H9 (cell line): ENCODE measurements around the gene ARHGAP24. TPM values are rescaled to one million over a fixed set of nuclear protein-coding genes. Genes with fewer than 3 reads are reported as not detected.

Experiments used
- DNase-seq: peaks from one replicate; pipeline ENCODE4 v3.0.0-alpha.2; 2017
- H2AFZ ChIP-seq: one replicate; pipeline ENCODE4 v1.6.1; 2013; ENCODE audit warnings: mild to moderate bottlenecking, low read length, control low read depth, moderate library complexity
- H2AK5ac ChIP-seq: 2 replicates; pipeline ENCODE4 v1.6.1; 2013; ENCODE audit warnings: low read length, control low read depth, mixed read lengths; ENCODE audit not compliant: insufficient read length
- H2BK120ac ChIP-seq: one replicate; pipeline ENCODE4 v1.6.1; 2013; ENCODE audit warnings: low read depth, mild to moderate bottlenecking, low read length, control low read depth, inconsistent platforms; ENCODE audit not compliant: poor library complexity, severe bottlenecking
- H2BK12ac ChIP-seq: 2 replicates; pipeline ENCODE4 v1.6.1; 2013; ENCODE audit warnings: low read length, control low read depth, mixed read lengths, low read depth; ENCODE audit not compliant: insufficient read length
- H2BK15ac ChIP-seq: 2 replicates; pipeline ENCODE4 v1.6.1; 2013; ENCODE audit warnings: low read depth, low read length, control low read depth
- H2BK20ac ChIP-seq: one replicate; pipeline ENCODE4 v1.6.1; 2013; ENCODE audit warnings: low read depth, mild to moderate bottlenecking, low read length, control low read depth, inconsistent platforms; ENCODE audit not compliant: poor library complexity, severe bottlenecking
- H2BK5ac ChIP-seq: 2 replicates; pipeline ENCODE4 v1.6.1; 2013; ENCODE audit warnings: low read length, control low read depth, mixed read lengths; ENCODE audit not compliant: insufficient read length
- H3K14ac ChIP-seq: 2 replicates; pipeline ENCODE4 v1.6.1; 2013; ENCODE audit warnings: low read length, control low read depth; ENCODE audit not compliant: insufficient read depth
- H3K18ac ChIP-seq: 2 replicates; pipeline ENCODE4 v1.6.1; 2013; ENCODE audit warnings: low read depth, mild to moderate bottlenecking, mixed read lengths, low read length, control low read depth; ENCODE audit not compliant: insufficient read length
- H3K23ac ChIP-seq: 2 replicates; pipeline ENCODE4 v1.6.1; 2013; ENCODE audit warnings: low read length, control low read depth, mixed read lengths, low read depth; ENCODE audit not compliant: insufficient read length
- H3K23me2 ChIP-seq: 2 replicates; pipeline ENCODE4 v1.6.1; 2013; ENCODE audit warnings: low read depth, mild to moderate bottlenecking, mixed read lengths, low read length, control low read depth; ENCODE audit not compliant: insufficient read length, poor library complexity, severe bottlenecking
- H3K27ac ChIP-seq: 2 replicates; pipeline ENCODE4 v1.5.1; 2013; ENCODE audit warnings: low read length, control low read depth, mixed read lengths, low read depth; ENCODE audit not compliant: insufficient read length
- H3K27me3 ChIP-seq: 2 replicates; pipeline ENCODE4 v1.6.1; 2013; ENCODE audit warnings: low read length, control low read depth, inconsistent platforms; ENCODE audit not compliant: insufficient read depth
- H3K4ac ChIP-seq: 2 replicates; pipeline ENCODE4 v1.6.1; 2013; ENCODE audit warnings: low read depth, mild to moderate bottlenecking, control low read depth, inconsistent platforms, low read length, moderate library complexity
- H3K4me1 ChIP-seq: 2 replicates; pipeline ENCODE4 v1.6.1; 2013; ENCODE audit warnings: low read length, control low read depth, inconsistent platforms; ENCODE audit not compliant: insufficient read depth
- H3K4me2 ChIP-seq: 2 replicates; pipeline ENCODE4 v1.6.1; 2013; ENCODE audit warnings: low read length, control low read depth, mixed read lengths; ENCODE audit not compliant: insufficient read length, insufficient read depth
- H3K56ac ChIP-seq: 2 replicates; pipeline ENCODE4 v1.6.1; 2013; ENCODE audit warnings: low read depth, mild to moderate bottlenecking, mixed read lengths, low read length, control low read depth; ENCODE audit not compliant: insufficient read length
- H3K79me1 ChIP-seq: 2 replicates; pipeline ENCODE4 v1.6.1; 2013; ENCODE audit warnings: low read depth, mild to moderate bottlenecking, moderate library complexity, low read length, control low read depth, inconsistent platforms; ENCODE audit not compliant: insufficient read depth, poor library complexity, severe bottlenecking
- H3K79me2 ChIP-seq: 2 replicates; pipeline ENCODE4 v1.6.1; 2013; ENCODE audit warnings: low read length, control low read depth, inconsistent platforms; ENCODE audit not compliant: insufficient read depth
- H3K9ac ChIP-seq: 2 replicates; pipeline ENCODE4 v1.6.1; 2013; ENCODE audit warnings: low read length, control low read depth, mixed read lengths; ENCODE audit not compliant: insufficient read length; ENCODE audit errors: extremely low read depth
- H3K9me3 ChIP-seq: one replicate; pipeline ENCODE4 v1.6.1; 2013; ENCODE audit warnings: low read depth, low read length, inconsistent platforms; ENCODE audit not compliant: control insufficient read depth
- H3T11ph ChIP-seq: one replicate; pipeline ENCODE4 v1.6.1; 2013; ENCODE audit warnings: mild to moderate bottlenecking, low read length, control low read depth, inconsistent platforms
- H4K20me1 ChIP-seq: one replicate; pipeline ENCODE4 v1.6.1; 2013; ENCODE audit not compliant: control insufficient read depth, insufficient read length, insufficient read depth
- H4K5ac ChIP-seq: 2 replicates; pipeline ENCODE4 v1.6.1; 2013; ENCODE audit warnings: low read depth, mild to moderate bottlenecking, mixed read lengths, low read length, control low read depth; ENCODE audit not compliant: insufficient read length
- H4K8ac ChIP-seq: replicated peaks from 2 replicates; pipeline ENCODE4 v1.6.1; 2013; ENCODE audit warnings: low read length, control low read depth, mixed read lengths, low read depth; ENCODE audit not compliant: insufficient read length
- H4K91ac ChIP-seq: 2 replicates; pipeline ENCODE4 v1.6.1; 2013; ENCODE audit warnings: low read depth, mild to moderate bottlenecking, moderate library complexity, mixed read lengths, low read length, control low read depth; ENCODE audit not compliant: insufficient read length
- H3K27ac Mint-ChIP-seq, 3 experiments: 2 replicates in 2 of 3; 3 replicates in 1 of 3; pipeline ENCODE4 v1.8.0; 2020 to 2021; ENCODE audit warnings: mixed read lengths in 3 of 3, mild to moderate bottlenecking in 1 of 3, moderate library complexity in 1 of 3
- H3K27me3 Mint-ChIP-seq: 2 replicates; pipeline ENCODE4 v1.8.0; 2021; ENCODE audit warnings: low read depth, mild to moderate bottlenecking, moderate library complexity, mixed read lengths
- H3K36me3 Mint-ChIP-seq, 3 experiments: 2 replicates in 2 of 3; 3 replicates in 1 of 3; pipeline ENCODE4 v1.8.0; 2020 to 2021; ENCODE audit warnings: low read depth in 3 of 3, mixed read lengths in 3 of 3; ENCODE audit not compliant: insufficient read depth in 1 of 3
- H3K4me1 Mint-ChIP-seq, 2 experiments: 2 replicates each; pipeline ENCODE4 v1.8.0; 2020; ENCODE audit warnings: mixed read lengths in 2 of 2
- H3K4me3 Mint-ChIP-seq, 2 experiments: 2 replicates in 1 of 2; 3 replicates in 1 of 2; pipeline ENCODE4 v1.8.0; 2020 to 2021; ENCODE audit warnings: mild to moderate bottlenecking in 2 of 2, mixed read lengths in 2 of 2, moderate library complexity in 1 of 2
- H3K9me3 Mint-ChIP-seq, 2 experiments: 2 replicates in 1 of 2; 3 replicates in 1 of 2; pipeline ENCODE4 v1.8.0; 2020; ENCODE audit warnings: mild to moderate bottlenecking in 2 of 2, mixed read lengths in 2 of 2, moderate library complexity in 1 of 2
- WGBS: extraction: QIAGEN DNeasy Blood & Tissue Kit; methylation state at CpG from one replicate; pipeline ENCODE4 v1.1.7; 2013; ENCODE audit warnings: missing lambda C conversion rate, low lambda C conversion rate, mixed read lengths; ENCODE audit not compliant: insufficient read length; ENCODE audit errors: extremely low coverage; 5-methylcytosine and 5-hydroxymethylcytosine counted together
- microRNA-seq: library from miRNA; unstranded; fragments of <30 nt; microRNA quantifications from one replicate; pipeline ENCODE4, GENCODE V29; 2020; ENCODE audit warnings: borderline microRNAs expressed
- total RNA-seq: library from RNA; stranded (reverse); gene quantifications from 2 replicates; pipeline ENCODE4 v1.2.1, GENCODE V29; 2021
- TF ChIP-seq, protein P1 (sequence below): fragments of 200-600 bp; sonication (generic); conservative IDR thresholded peaks from 3 replicates; pipeline ENCODE4 v1.8.0; 2021; ENCODE audit warnings: antibody characterized with exemption, mild to moderate bottlenecking

Gene ARHGAP24
- total RNA-seq, 1 experiment from 2014 or later = 0.37 TPM

DNA sequence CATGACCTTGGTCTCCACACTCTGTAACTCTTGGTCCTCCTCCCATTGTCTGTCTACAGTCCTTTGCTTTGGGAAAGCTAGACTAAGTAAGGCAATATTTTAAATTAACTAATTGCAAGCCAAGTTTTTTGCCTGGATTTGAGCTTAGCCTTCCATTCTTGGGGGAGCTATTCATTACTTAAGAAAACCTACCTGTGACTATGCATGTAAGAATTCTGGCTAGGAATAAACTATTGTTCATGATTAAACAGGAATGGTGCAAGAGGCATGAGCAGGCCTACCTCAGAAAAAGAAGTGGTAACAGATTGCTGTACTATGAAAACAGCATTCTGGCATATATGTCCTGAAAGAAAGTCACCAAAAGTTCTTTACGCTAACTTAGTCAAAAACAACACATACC, 575.5 kb downstream of the ARHGAP24 start:
- H3K9ac ChIP-seq = no peak overlapping the region
- no peak overlapping the region for H3T11ph ChIP-seq
- H3K23me2 ChIP-seq = no peaks in the 10 kb centered on the region
- Mint-ChIP-seq H3K36me3 (no peaks in the 10 kb centered on the region), H3K27ac (no peak overlapping the region), H3K4me3 (no peak overlapping the region), H3K4me1 (peaks cover 7 to 8% of the 10 kb centered on the region in 2 experiments), H3K27me3 (no peaks in the 10 kb centered on the region), H3K9me3 (no peaks in the 10 kb centered on the region)
- no peak overlapping the region for H2BK120ac ChIP-seq
- H2BK12ac ChIP-seq = no peak overlapping the region
- H3K4ac ChIP-seq = no peak overlapping the region
- no peak for DNase-seq
- no peak overlapping the region for H2BK15ac ChIP-seq
- no CpG with 5 or more reads among the region's 1 CpG for WGBS
- H3K27ac ChIP-seq = no peak overlapping the region
- no peaks in the 10 kb centered on the region for H3K9me3 ChIP-seq
- no peaks in the 10 kb centered on the region for H3K79me2 ChIP-seq
- H2AK5ac ChIP-seq = no peak overlapping the region
- no peak overlapping the region for H2BK20ac ChIP-seq
- H4K91ac ChIP-seq = no peak overlapping the region
- H3K56ac ChIP-seq = no peak overlapping the region
- no peak overlapping the region for H4K8ac ChIP-seq
- H4K5ac ChIP-seq = no peak overlapping the region
- H3K27me3 ChIP-seq = no peaks in the 10 kb centered on the region
- no peaks in the 10 kb centered on the region for H4K20me1 ChIP-seq
- no peak overlapping the region for H3K14ac ChIP-seq
- H3K23ac ChIP-seq = no peak overlapping the region
- no peak overlapping the region for H3K4me2 ChIP-seq
- TF ChIP-seq, protein P1, sequence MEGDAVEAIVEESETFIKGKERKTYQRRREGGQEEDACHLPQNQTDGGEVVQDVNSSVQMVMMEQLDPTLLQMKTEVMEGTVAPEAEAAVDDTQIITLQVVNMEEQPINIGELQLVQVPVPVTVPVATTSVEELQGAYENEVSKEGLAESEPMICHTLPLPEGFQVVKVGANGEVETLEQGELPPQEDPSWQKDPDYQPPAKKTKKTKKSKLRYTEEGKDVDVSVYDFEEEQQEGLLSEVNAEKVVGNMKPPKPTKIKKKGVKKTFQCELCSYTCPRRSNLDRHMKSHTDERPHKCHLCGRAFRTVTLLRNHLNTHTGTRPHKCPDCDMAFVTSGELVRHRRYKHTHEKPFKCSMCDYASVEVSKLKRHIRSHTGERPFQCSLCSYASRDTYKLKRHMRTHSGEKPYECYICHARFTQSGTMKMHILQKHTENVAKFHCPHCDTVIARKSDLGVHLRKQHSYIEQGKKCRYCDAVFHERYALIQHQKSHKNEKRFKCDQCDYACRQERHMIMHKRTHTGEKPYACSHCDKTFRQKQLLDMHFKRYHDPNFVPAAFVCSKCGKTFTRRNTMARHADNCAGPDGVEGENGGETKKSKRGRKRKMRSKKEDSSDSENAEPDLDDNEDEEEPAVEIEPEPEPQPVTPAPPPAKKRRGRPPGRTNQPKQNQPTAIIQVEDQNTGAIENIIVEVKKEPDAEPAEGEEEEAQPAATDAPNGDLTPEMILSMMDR = no peak
- H3K4me1 ChIP-seq = peaks cover under 1% of the 10 kb centered on the region; the same call in 1 of the 2 replicates
- no peaks in the 10 kb centered on the region for H3K79me1 ChIP-seq
- H2BK5ac ChIP-seq = no peak overlapping the region
- H2AFZ ChIP-seq = no peak overlapping the region
- no peak overlapping the region for H3K18ac ChIP-seq

Small RNA genes lying within 50 kb of the gene (microRNA-seq; reads per million reads assigned to microRNA genes)
- gene MIR4451 = not detected
